ENCODE results near the gene SCAF4.

SCAF4 gene

DNA sequence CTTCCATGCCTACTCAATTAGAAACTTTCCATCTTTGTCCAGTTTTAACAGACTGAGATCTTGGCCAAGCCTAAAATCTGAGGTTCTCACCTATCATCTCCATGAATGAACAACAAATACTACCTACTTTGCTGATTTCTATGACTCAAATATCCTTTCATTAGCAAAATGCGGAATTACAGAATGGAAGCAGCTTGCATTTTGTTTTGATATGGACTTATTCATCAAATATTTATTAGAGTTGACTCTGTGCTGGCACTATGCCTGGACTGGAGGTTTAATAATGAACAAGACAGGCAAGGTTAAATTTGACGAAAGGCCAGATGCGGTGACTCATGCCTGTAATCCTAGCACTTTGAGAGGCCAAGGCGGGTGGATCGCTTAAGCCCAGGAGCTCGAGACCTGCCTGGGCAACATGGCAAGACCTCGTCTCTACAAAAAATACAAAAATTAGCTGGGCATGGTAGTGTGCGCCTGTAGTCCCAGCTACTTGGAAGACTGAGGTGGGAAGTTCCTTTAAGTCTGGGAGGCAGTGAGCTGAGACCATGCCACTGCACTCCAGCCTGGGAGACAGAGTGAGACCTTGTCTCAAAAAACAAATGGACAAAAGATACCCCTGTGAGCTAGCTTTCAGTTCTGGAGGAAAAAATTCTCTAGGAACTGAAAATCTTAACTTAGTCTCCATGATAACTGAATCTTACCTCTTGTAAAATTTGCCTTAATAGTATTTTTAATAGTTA is 101.8 kb downstream of the SCAF4 start:
- no peak for DNase-seq

DNA sequence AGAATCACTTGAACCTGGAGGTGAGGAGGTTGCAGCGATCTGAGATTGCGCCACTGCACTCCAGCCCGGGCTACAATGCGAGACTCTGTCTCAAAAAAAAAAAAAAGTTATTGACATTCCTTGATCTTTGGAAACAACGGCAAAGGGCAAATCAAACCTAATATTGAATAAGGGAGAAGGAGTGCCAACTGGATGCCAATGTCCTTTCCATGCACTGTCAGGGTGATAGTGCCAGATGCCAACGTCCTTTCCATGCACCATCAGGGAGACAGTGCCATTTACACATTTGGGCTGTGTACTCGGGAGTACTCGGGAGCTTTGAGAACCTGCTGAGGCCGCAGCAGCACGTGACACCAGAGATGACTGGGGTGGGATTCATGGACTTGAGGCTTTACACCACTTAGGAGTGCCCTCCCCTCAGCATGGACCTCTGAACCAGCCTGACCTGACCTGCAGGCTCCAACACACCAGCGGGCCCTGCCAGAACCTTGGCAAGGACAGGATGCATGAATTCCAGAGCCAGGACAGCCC is 106.9 kb downstream of the SCAF4 start:
- no peak for DNase-seq

DNA sequence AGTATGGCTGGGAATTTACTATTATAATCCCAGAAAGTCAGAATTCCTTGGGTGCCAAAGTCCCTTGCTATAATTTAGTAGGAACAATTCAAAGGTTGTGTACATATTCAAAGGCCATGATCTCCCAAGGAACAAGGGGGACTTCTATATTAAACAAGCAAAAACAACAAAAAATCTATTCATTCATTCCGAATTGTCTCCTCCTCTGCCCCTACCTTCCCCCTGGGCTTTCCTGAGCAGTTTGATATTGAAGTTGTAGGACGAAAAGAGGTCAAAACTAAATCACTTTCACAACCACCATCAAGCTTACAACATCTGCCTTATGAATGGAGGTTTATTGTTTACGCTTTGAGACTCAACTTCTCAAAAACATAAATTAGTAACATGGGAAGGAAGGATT is 107.7 kb downstream of the SCAF4 start:
- no peak for DNase-seq

DNA sequence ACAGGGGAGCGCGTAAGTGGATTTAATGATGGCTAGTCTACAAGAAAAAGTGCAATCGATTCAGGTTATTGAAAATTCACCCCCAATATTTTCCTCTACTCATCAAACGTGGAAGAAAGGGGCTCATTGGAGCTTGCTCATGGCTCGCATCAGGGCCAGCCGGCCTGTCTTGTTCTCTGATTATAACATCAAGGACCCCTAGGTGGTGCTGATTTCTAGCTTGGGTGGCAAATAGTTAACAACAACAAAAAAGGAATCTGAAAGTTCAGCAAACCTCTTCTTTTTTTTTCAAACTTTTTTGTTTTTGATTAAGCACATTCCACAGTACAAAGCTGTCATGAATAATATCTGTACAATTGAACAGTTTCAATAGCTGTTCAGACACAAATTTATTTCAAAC is 108.3 kb downstream of the SCAF4 start:
- DNase-seq, result no peak

DNA sequence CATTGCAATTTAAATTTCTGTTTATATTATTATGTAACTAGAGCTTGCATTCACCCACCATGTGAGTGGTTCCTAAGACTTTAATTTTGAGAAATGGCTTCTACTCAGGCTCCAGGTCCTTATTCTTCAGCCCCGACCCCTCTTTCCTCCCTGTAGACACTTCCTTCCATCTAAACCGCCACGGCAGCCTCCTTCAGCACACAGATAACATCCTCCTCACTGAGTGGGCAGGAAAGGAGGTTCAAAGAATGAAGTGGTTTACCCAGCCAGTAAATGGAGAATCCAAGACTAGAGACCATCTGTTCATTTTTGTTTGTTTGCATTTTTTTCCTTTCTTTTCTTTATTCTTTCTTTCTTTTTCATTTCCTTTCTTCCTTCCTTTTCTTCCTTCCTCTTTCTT is 109.5 kb downstream of the SCAF4 start:
- DNase-seq, result no peak

Data from suppressor macrophage treated with lipopolysaccharide for 4 hours (primary cell).